SK-N-SH (cell line): Measurements from ENCODE around the gene RBBP9. TPM values are rescaled to one million over a fixed set of nuclear protein-coding genes. Genes with fewer than 3 reads are reported as not detected.
"Not testable (repeated sequence)": the region's sequence is repeated elsewhere in the genome, so short reads cannot be mapped to it uniquely, and the experiment has no call there.

Experiments
- CTCF ChIA-PET: fragments of 300-600, 350-600 bp; formaldehyde crosslinking; extraction: SDS; loops from one replicate; lab custom pipeline; 2021; lab: Yijun Ruan, JAX
- POLR2A ChIA-PET: fragments of 350-600 bp; sonication (Branson Sonifier 250); formaldehyde crosslinking; extraction: SDS; loops from one replicate; lab custom pipeline; 2020; ENCODE audit warnings: antibody characterized with exemption, inconsistent platforms; lab: Yijun Ruan, JAX
- DNase-seq: peaks from one replicate; pipeline ENCODE4 v3.0.0; 2012
- H2AFZ ChIP-seq: fragments of 200-600 bp; sonication (generic); 2 replicates; pipeline ENCODE4 v1.8.1; 2016; ENCODE audit warnings: antibody characterized with exemption, mild to moderate bottlenecking, low read depth
- H3F3A ChIP-seq: fragments of 200-600 bp; sonication (generic); replicated peaks from 2 replicates; pipeline ENCODE3; 2016; ENCODE audit warnings: antibody characterized with exemption, mild to moderate bottlenecking; ENCODE audit not compliant: insufficient read depth
- H3K27ac ChIP-seq, 2 experiments: fragments of 200-500 bp in 1 of 2; fragments of 200-600 bp in 1 of 2; sonication (Bioruptor generic) in 1 of 2; sonication (generic), shearing (Covaris generic) in 1 of 2; 2 replicates each; pipeline versions ENCODE4 v1.5.1 to v1.6.1; 2014 to 2016; ENCODE audit warnings: low read depth in 2 of 2, inconsistent platforms in 1 of 2, low read length in 1 of 2, mild to moderate bottlenecking in 1 of 2, mixed read lengths in 1 of 2
- H3K27me3 ChIP-seq: fragments of 200-600 bp; sonication (generic), shearing (Covaris generic); 2 replicates; pipeline ENCODE4 v1.6.1; 2016; ENCODE audit warnings: mixed run types; ENCODE audit not compliant: insufficient read depth
- H3K36me3 ChIP-seq, 2 experiments: fragments of 200-500 bp in 1 of 2; fragments of 200-600 bp in 1 of 2; sonication (Bioruptor generic) in 1 of 2; sonication (generic) in 1 of 2; replicated peaks in 1 of 2; 2 replicates each; pipeline versions ENCODE3 to v1.5.1; 2014 to 2016; ENCODE audit warnings: low read length in 1 of 2, mild to moderate bottlenecking in 1 of 2; ENCODE audit not compliant: insufficient read depth in 2 of 2, control insufficient read depth in 1 of 2
- H3K4me1 ChIP-seq, 2 experiments: fragments of 200-500 bp in 1 of 2; fragments of 200-600 bp in 1 of 2; sonication (Bioruptor generic) in 1 of 2; sonication (generic), shearing (Covaris generic) in 1 of 2; 2 replicates each; pipeline versions ENCODE4 v1.5.1 to v1.6.1; 2014 to 2016; ENCODE audit warnings: low read depth in 1 of 2, low read length in 1 of 2, mixed run types in 1 of 2; ENCODE audit not compliant: insufficient read depth in 2 of 2, control insufficient read depth in 1 of 2
- H3K4me2 ChIP-seq: fragments of 200-600 bp; sonication (generic), shearing (Covaris generic); 2 replicates; pipeline ENCODE4 v1.6.1; 2017; ENCODE audit warnings: mixed run types
- H3K4me3 ChIP-seq, 2 experiments: fragments of 200-500 bp in 1 of 2; fragments of 200-600 bp in 1 of 2; sonication (Bioruptor generic) in 1 of 2; sonication (generic), shearing (Covaris generic) in 1 of 2; 2 replicates each; pipeline versions ENCODE4 v1.5.1 to v1.8.1; 2014 to 2016; ENCODE audit warnings: low read depth in 2 of 2, inconsistent platforms in 1 of 2, low read length in 1 of 2, mild to moderate bottlenecking in 1 of 2, mixed read lengths in 1 of 2, moderate library complexity in 1 of 2
- H3K79me2 ChIP-seq: fragments of 200-600 bp; sonication (generic); 2 replicates; pipeline ENCODE4 v1.8.1; 2017; ENCODE audit warnings: mild to moderate bottlenecking; ENCODE audit not compliant: insufficient read depth
- H3K9ac ChIP-seq: fragments of 200-600 bp; sonication (generic); 2 replicates; pipeline ENCODE4 v1.6.1; 2017; ENCODE audit warnings: mixed run types
- H3K9me2 ChIP-seq: fragments of 200-600 bp; sonication (generic); 2 replicates; pipeline ENCODE4 v1.6.1; 2017; ENCODE audit warnings: mixed run types
- H3K9me3 ChIP-seq: fragments of 200-600 bp; sonication (generic); 2 replicates; pipeline ENCODE4 v1.6.1; 2017; ENCODE audit warnings: mixed run types, mild to moderate bottlenecking, moderate library complexity
- H4K20me1 ChIP-seq: fragments of 200-600 bp; sonication (generic); 2 replicates; pipeline ENCODE4 v1.6.1; 2017; ENCODE audit warnings: mild to moderate bottlenecking, mixed run types; ENCODE audit not compliant: insufficient read depth
- CHD2 ChIP-seq: fragments of 150-350 bp; IDR thresholded peaks from 2 replicates; pipeline ENCODE4 v1.6.1; 2018; ENCODE audit warnings: low read length; ENCODE audit not compliant: partially characterized antibody
- ELF1 ChIP-seq: IDR thresholded peaks from 2 replicates; pipeline ENCODE4 v1.4.0; 2012
- GATA2 ChIP-seq: sonication (generic); formaldehyde crosslinking; IDR thresholded peaks from 2 replicates; pipeline ENCODE4 v1.5.0; 2020; ENCODE audit warnings: mild to moderate bottlenecking, missing genetic modification reagents
- MEF2A ChIP-seq: IDR thresholded peaks from 2 replicates; pipeline ENCODE4 v1.4.0; 2012; ENCODE audit warnings: low read depth, borderline replicate concordance
- NFIC ChIP-seq: IDR thresholded peaks from 2 replicates; pipeline ENCODE4 v1.4.0; 2012; ENCODE audit warnings: borderline replicate concordance
- PBX3 ChIP-seq: IDR thresholded peaks from 2 replicates; pipeline ENCODE4; 2012
- RAD21 ChIP-seq: IDR thresholded peaks from 2 replicates; pipeline ENCODE4 v1.6.1; 2012; ENCODE audit warnings: mild to moderate bottlenecking, low read length
- RFX5 ChIP-seq: IDR thresholded peaks from 2 replicates; pipeline ENCODE4 v1.6.1; 2012; ENCODE audit warnings: mild to moderate bottlenecking, improper control_type of control experiment, low read length
- TAF1 ChIP-seq: IDR thresholded peaks from 2 replicates; pipeline ENCODE4 v1.6.1; 2012; ENCODE audit warnings: low read depth, mild to moderate bottlenecking, low read length, moderate library complexity, borderline replicate concordance
- TCF12 ChIP-seq: IDR thresholded peaks from 2 replicates; pipeline ENCODE4 v1.4.0; 2012
- USF2 ChIP-seq: fragments of 150-350 bp; IDR thresholded peaks from 2 replicates; pipeline ENCODE4 v1.6.1; 2017; ENCODE audit warnings: antibody characterized with exemption, low read length, low read depth, borderline replicate concordance
- YY1 ChIP-seq: IDR thresholded peaks from 2 replicates; pipeline ENCODE4 v1.4.0; 2012; ENCODE audit warnings: low read depth, mild to moderate bottlenecking
- WGBS: methylation state at CpG from one replicate; pipeline ENCODE4 v1.1.6; 2017; ENCODE audit warnings: low lambda C conversion rate; 5-methylcytosine and 5-hydroxymethylcytosine counted together
- polyA plus RNA-seq, 3 experiments: library from polyadenylated mRNA; depleted of rRNA; stranded (reverse); fragments of >200 nt; gene quantifications; 2 replicates each; pipeline ENCODE4 v1.2.3, GENCODE V29; 2012
- TF ChIP-seq, protein P1 (sequence below): fragments of 200-600 bp; sonication (generic); IDR thresholded peaks from 2 replicates; pipeline ENCODE4 v1.6.1; 2017; ENCODE audit warnings: antibody characterized with exemption, mild to moderate bottlenecking, moderate library complexity

The RBBP9 gene
- polyA plus RNA-seq, 1 of the 3 experiments (the other 2 are of a cell fraction) = 7.5 TPM

DNA sequence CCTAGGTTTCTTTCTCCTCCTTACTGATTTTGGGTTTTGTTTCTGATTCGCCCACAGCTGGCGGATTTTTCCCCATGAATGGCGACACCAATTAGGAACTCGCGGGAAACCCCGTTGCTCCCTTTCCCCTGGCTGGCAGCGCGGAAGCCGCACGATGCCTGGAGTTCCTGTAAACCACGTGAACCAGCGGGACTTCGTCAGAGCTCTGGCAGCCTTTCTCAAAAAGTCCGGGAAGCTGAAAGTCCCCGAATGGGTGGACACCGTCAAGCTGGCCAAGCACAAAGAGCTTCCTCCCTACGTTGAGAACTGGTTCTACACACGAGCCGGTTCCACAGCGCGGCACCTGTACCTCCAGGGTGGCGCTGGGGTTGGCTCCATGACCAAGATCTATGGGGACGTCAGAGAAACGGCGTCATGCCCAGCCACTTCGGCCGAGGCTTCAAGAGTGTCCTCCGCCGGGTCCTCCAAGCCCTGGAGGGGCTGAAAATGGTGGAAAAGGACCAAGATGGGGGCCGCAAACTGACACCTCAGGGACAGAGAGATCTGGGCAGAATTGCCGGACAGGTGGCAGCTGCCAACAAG, 7.5 kb upstream of the RBBP9 start:
- H3K4me1 ChIP-seq = peaks cover 10 to 12% of the 10 kb centered on the region in 2 experiments; a peak in 1 of 4 replicates
- no peaks in the 10 kb centered on the region for H3K9me2 ChIP-seq
- TF ChIP-seq RFX5 = no peak
- no peak for TF ChIP-seq NFIC
- no peak for TF ChIP-seq CHD2
- TF ChIP-seq RAD21 = no peak
- no peak for TF ChIP-seq YY1
- TF ChIP-seq, protein P1, sequence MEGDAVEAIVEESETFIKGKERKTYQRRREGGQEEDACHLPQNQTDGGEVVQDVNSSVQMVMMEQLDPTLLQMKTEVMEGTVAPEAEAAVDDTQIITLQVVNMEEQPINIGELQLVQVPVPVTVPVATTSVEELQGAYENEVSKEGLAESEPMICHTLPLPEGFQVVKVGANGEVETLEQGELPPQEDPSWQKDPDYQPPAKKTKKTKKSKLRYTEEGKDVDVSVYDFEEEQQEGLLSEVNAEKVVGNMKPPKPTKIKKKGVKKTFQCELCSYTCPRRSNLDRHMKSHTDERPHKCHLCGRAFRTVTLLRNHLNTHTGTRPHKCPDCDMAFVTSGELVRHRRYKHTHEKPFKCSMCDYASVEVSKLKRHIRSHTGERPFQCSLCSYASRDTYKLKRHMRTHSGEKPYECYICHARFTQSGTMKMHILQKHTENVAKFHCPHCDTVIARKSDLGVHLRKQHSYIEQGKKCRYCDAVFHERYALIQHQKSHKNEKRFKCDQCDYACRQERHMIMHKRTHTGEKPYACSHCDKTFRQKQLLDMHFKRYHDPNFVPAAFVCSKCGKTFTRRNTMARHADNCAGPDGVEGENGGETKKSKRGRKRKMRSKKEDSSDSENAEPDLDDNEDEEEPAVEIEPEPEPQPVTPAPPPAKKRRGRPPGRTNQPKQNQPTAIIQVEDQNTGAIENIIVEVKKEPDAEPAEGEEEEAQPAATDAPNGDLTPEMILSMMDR = no peak
- no peak for TF ChIP-seq TCF12
- TF ChIP-seq TAF1 = no peak
- no peak for TF ChIP-seq ELF1
- no peak for TF ChIP-seq USF2
- TF ChIP-seq GATA2 = no peak
- TF ChIP-seq PBX3 = no peak
- no peak for TF ChIP-seq MEF2A
- no peaks in the 10 kb centered on the region for H3K9me3 ChIP-seq
- DNase-seq = no peak
- ChIA-PET POLR2A (no interaction called here), CTCF (no interaction called here)
- 85% methylated on average over 27 of the region's 31 CpGs for WGBS
- no peaks in the 10 kb centered on the region for H4K20me1 ChIP-seq
- H3K9ac ChIP-seq = no peak overlapping the region
- peaks cover 19% of the 10 kb centered on the region for H3K79me2 ChIP-seq
- no peak overlapping the region for H2AFZ ChIP-seq
- H3K36me3 ChIP-seq = peaks cover 0 to under 1% of the 10 kb centered on the region in 2 experiments
- no peak overlapping the region for H3K4me3 ChIP-seq
- no peaks in the 10 kb centered on the region for H3K27me3 ChIP-seq
- H3K4me2 ChIP-seq = no peak overlapping the region
- H3F3A ChIP-seq = no peaks in the 10 kb centered on the region
- H3K27ac ChIP-seq = no peak overlapping the region

GRCh38 chr20:18501672-18502071, 4.6 kb upstream of the RBBP9 start:
- H3K9ac ChIP-seq, DNase-seq, H3K27ac ChIP-seq, CTCF ChIA-PET, H2AFZ ChIP-seq, H3K36me3 ChIP-seq, H3K4me2 ChIP-seq, H3K4me3 ChIP-seq, H4K20me1 ChIP-seq, H3K4me1 ChIP-seq, H3F3A ChIP-seq, H3K9me3 ChIP-seq, H3K9me2 ChIP-seq, H3K27me3 ChIP-seq, H3K79me2 ChIP-seq: not testable (repeated sequence)
- 46% methylated on average over 1 of the region's 1 CpG for WGBS
- POLR2A ChIA-PET = interaction anchor here (1.0 kb wide), 1 partner anchor 64 kb away, joined by 3 read pairs; no protein-coding TSS in a partner anchor
